GM12892 (cell line): ENCODE results near the gene THSD8.

Experiments used
- POLR2A ChIP-seq: IDR thresholded peaks from 2 replicates; pipeline ENCODE4 v1.6.1; 2011; ENCODE audit warnings: low read depth, low read length, control low read depth
- POLR2AphosphoS5 ChIP-seq: IDR thresholded peaks from 2 replicates; pipeline ENCODE4 v1.6.1; 2011; ENCODE audit warnings: low read depth, low read length, control low read depth
- TAF1 ChIP-seq: IDR thresholded peaks from 2 replicates; pipeline ENCODE4 v1.6.1; 2011; ENCODE audit warnings: low read depth, mild to moderate bottlenecking, control low read depth, low read length, borderline replicate concordance

GRCh38 chr19:12757544-12758274, 44.2 kb upstream of the THSD8 start:
- TF ChIP-seq POLR2AphosphoS5 (no peak), POLR2A (no peak), TAF1 (no peak)
